GM19463 (cell line): ENCODE results near the gene CYTH1.

Experiments used
- ATAC-seq: cut with Tn5 transposase; IDR thresholded peaks from one replicate; pipeline ENCODE4 v1.9.1; 2021; ENCODE audit warnings: mild to moderate bottlenecking, moderate library complexity; ENCODE audit not compliant: unreplicated experiment

CYTH1 gene

DNA sequence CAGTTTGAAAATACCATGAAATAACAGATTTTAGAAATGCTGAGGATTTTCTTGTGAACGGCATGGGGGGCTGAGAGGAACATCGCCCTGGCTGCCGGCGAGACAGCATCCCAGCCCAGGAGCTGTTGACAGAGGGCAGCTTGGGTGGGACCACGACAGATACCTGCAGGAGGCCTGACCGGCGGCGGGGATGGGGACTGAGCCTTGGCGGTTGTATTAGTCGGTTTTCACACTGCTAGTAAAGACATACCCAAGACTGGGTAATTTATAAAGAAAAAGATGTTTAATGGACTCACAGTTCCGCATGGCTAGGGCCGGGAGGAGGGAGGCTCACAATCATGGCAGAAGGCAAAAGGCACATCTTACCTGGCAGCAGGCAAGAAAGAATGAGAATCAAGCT lies 122.5 kb downstream of the CYTH1 start:
- no peak for ATAC-seq

DNA sequence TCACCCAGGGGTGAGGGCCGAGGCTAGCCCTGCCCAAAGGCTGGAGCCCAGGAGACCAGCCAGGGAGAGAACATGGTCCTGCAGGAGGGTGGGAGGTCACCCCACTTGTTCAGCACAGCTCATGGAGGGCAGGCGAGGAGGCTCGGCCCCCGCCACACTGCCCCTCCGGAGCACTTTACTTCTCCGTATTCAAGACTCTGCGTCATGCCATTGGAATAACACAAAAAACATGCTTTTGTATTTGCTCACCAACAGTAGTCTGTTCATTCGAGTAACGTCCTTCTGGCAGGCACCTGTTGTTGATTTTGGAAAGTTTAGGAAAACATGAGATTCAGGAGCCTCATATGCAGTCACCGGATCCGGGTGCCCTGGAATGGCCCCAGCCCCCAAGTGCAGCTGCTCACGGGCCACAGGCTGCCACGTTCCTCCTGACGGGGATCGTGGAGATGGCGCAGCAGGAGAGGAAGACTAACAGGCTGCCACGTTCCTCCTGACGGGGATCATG lies 123.7 kb downstream of the CYTH1 start:
- no peak for ATAC-seq

DNA sequence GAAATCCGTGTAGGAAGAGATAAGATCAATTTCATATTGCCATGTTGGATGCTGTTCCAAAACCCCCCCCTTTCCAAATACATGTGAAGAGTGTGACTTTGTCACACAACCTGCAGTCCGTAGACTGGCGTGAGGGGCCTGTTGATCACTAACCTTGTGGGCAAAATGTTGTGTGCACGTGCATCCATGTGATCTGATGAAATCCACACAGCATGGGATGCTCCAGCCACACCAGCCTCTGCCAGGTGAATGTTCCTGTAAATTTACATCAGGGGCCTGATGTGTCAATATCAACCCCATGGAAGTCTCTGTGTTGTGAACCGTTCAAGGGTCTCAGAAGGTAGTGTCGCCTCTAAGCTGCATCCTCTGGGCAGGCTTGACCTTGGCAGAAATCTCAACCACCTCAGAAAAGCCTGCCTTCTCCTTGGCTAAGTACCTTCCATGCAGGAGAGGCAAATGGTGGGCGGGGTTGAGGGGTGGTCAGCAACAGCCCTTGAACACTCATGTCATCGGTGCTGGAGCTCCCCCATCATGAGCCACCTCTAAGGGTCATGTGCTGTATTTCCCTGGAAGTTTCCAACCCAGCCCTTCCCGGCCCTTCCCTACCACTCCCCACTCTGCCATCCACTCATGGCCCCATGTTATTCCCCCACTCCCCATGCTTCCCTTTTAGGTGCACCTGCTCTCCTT lies 126.7 kb downstream of the CYTH1 start:
- no peak for ATAC-seq

DNA sequence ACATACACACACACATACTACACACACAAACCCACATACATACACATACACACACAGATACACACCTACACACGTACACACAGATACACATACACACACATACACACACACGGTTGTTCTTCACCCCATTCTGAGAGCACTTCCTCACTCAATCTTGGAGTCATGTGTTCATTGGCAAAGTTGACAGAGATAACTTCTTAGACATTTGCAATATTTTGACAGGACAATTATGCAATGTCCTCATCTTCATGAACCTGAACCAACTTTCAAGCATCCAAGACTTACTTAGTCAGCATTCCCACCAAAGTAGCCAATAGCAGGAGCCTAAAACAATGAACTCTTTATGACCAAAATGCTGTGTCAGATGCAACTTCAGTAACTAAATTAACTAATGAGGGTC lies 127.7 kb downstream of the CYTH1 start:
- ATAC-seq: no peak

DNA sequence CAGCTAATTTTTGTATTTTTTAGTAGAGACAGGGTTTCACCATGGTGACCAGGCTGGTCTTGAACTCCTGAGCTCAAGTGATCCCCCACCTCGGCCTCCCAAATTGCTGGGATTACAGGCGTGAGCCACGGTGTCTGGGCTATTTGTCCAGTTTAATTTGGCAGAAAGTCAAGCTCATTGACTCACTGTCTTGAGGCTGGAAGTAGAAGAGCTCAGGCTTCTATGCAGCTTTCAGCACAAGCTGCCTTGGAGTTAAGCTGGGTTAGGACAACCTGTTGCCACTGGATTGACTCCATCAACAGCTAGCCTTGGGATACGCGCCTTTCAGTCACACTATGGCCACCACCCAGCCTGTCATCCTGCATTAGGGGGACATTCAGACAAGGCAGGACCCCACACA lies 128.7 kb downstream of the CYTH1 start:
- no peak for ATAC-seq

DNA sequence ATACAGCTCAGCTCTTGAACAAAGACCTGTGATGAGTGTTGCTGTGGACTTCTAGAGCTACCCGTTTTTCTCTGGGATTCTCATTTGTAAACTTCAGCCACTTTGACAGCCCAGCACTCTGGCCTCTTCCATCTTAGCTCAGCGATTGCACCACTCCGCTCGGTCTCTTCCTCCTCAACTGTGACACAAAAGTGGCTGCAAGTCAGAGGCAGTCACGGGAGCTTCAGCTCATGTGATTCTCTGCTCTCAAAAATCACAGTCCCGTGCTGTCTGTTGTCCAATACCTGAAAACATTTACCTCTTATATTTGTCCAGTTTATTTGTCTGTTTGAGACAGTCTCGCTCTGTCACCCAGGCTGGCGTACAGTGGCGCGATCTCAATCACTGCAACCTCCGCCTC lies 129.2 kb downstream of the CYTH1 start:
- no peak for ATAC-seq

DNA sequence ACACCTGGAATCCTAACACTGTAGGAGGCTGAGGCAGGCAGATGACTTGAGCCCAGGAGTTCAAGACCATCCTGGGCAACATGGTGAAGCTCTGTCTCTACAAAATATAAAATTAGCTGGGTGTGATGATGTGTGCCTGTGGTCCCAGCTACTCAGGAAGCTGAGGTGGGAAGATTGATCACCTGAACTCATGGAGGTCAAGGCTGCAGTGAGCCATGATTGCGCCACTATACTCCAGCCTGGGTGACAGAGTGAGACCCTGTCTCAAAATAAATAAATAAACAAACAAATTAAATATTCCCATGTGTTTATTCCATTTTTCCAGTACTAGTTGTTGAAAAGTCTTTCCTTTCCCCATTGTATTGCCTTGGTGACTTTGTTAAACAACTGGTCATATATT lies 130.0 kb downstream of the CYTH1 start:
- no peak for ATAC-seq

DNA sequence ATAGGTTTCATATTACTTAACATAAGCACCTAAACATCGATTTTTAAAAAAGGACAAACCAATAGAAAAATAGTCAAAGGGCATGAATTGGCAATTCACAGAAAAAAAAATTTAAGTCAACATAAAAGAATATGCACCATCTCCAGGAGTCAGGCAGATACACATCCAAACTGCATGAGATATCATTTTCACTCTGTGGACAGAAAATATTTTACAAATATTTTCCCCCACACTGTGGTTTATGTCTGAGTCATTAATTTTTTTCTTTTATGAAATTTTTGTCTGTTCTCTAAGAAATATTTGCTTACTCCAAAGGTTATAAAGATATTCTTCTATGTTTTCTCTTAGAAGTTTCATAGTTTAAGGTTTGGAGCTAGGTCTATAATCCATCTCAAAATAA lies 130.5 kb downstream of the CYTH1 start:
- ATAC-seq: no peak

DNA sequence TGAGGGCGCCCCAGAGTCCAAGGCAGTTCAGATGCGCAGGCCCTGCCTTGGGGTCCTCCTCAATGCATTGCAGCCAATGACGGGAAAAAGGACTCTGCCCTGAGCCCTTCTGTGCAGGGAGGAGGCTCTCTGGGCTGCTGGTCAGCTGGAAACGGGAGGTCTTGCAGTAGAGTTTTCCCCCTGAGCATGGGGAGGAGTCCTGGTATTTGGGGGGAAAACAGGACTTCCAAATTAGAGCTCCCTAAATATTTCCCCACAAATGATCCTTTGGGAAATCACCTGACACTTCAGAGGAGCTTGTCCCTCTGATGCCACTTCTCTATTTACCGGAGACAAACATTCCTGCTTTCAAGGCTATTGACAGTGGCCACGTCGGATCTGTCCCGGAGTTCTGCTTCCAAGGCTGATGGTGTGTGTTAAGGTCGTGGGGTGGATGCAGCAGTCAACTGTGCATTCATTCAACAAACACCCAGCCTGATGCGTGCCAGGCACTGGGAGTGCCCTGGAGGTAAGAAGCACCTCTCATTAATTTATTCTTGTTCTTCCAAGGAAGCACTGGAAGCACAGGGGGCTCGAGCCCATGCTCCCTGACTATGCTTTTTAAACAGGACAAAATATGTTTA lies 131.9 kb downstream of the CYTH1 start:
- no peak for ATAC-seq

DNA sequence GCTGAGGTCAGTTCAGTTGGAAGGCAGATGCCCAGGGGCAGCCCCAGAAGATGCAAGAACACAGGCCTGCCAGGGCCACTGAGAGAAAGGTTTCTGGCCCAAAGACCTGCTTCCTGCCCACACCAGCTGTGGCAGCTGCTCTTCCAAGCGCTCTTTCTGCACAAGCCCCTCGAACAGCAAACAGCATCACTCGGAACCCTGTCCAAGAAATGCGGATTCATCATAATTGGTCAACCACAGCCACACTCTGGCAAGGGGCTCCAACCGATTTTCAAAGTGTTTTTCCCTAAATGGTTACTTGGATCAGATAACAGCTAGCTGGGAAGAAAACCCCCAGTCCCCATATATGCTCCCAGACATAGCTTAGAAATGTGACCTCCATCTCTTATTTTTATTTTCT lies 133.8 kb downstream of the CYTH1 start:
- ATAC-seq: no peak

DNA sequence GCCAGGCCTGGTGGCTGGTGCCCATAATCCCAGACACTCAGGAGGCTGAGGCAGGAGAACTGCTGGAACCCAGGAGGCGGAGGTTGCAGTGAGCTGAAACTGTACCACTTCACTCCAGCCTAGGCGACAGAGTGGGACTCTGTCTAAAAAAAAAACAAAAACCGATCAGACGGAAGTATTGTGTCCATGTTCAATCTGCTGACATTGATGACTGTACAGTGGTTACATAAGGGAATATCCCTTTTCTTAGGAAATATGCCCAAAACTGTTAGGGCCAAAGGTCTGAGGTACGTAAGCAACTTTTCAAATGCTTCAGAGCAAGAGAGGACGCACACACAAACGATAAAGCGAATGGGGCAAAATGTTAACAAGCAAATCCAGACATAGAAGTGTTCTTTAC lies 135.0 kb downstream of the CYTH1 start:
- no peak for ATAC-seq

DNA sequence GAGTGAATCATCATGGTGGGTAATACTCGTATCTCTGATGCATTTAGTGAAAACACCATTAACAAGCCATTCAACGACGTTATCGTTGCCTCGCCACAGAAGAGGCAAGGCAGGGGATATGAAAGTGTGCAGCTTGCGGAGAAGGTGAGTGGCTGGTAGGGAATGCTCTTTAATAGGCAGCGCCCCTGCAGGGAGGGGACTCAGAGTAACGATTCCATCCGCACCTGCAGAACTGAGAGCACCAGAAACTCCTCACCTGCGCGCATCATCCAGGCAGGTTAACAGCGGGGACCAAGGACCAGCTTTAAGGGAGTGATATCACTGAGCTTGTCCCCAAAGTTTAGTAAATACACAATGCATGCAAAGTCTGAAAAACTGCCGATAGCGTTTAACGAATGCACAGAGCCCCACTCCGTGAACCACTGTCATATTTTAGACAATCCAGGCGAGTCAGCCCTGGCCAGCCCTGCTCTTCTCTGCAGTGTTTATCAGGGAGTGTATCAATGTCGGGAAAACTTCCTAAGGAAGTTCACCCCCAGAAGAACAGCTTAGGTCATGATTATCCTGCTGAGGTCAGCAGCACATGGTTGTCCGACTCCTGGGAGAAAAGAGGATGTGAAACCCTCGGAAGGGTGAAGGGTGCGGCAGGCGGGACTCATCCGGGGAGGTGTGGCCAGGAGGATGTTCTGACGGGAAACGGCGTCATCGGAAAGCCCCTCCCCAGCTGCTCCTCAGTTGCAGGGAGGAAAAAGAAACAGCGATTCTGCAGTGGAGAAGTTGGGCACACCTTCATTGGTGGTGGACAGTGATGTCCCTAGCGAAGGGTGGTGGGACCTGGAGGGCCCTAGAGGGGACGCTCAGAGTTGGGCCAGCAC lies 136.4 kb downstream of the CYTH1 start:
- ATAC-seq: no peak

DNA sequence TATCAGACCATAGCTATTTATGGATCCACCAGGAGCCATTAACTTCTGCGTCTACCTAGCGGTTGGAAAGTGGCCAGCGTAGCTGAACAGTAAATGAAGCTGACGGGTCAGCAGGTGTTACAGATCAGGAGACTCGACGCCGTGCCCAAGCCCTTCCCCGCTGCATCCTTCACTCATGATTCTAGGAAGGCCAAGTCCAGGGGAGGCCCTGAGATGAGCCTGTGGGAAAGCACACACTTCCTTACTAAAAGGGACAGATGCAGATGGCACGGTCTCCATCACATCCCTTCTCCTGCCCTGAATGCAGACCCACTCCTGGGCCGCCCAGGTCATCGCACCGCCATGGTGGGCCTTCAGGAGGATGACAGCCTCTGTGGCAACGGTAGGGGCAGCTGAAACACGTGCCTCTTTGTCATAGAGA lies 137.1 kb downstream of the CYTH1 start:
- no peak for ATAC-seq

DNA sequence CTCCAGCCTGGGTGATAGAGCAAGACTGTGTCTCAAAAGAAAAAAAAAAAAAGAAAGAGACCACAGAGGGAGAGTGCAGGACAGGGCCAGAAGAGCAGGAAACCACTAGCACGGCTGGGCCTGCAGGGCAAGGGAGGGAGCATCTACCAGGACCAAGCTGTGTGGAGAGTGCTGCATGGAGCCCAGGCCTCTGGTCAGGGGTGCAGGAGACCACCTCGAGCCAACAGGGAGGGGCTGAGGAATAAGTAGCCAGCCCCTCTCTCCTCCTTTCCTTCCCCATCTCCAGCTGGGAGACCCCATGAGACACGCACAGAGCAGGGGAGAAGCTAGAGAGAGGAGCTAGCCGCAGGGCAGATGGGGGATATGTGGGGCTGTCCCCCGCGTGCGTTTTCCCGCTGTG lies 137.8 kb downstream of the CYTH1 start:
- no peak for ATAC-seq

DNA sequence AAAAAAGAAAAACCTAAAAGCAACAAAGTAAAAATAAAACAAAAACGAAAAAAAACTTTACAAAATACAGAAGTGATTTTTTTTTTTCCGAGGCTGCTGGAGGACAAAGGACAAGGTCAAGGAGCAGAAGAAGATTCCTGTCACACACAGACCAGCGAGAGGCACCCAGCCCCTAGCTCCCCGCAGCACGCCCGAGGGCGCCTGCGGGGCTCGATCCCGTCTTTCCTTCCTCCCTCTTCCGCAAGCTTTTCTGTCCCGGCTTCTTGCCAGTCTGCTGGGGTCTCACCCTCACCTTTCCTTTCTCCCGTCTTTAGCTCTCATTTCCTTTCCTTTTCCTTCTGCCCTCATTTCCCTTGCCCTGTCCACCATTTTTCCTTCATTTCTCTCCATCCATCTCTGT lies 138.7 kb downstream of the CYTH1 start:
- ATAC-seq: no peak

DNA sequence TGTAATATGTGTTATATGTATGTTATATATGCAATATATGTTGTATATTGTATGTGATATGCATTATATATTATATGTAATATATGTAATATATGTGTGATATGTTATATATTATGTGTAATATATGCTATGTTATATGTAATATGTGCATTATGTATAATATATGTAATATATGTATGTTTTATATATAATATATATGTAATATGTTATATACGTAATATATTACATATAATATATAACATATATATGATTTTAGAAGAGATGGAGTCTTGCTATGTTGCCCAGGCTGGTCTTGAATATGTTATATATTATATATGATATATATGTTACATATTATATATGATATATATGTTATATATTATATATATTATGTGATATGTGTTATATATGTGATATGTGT lies 139.4 kb downstream of the CYTH1 start:
- no peak for ATAC-seq

DNA sequence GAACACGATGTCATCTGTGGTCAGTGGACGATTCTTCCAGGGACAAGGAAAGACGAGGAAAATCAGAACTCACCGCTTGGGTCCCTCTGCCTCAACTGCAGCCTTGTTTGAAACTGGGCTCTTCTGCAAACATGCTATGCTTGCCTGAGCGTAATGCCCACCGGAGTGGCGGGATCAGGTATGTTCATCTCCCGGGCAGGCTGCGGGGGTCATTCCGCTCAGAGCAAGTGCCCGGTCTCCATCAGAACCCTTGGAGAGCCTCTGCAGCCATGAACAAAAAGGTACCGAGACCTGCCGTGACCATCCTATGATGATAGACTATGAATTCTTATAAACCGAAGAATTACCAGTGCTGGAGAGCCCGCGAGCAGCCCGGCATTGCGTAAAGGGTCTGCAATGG lies 140.4 kb downstream of the CYTH1 start:
- no peak for ATAC-seq

DNA sequence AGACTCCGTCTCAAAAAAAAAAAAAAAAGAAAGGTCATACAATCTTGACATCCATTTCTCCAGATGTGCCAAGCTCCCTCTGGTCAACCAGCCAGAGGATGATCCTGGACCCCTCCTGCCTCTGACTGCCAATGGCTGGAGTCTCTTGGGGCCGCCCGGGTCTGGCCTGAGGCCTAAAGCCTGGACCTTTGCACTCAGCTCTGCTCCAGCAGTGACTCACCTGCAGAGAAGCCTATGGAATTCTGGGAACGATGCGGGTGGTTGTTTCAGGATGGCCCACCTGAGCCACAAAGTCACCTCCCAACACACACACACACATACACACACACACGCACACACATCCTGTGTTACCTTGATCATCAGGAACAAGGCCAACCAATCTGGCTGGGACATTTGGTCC lies 140.8 kb downstream of the CYTH1 start:
- ATAC-seq: no peak

DNA sequence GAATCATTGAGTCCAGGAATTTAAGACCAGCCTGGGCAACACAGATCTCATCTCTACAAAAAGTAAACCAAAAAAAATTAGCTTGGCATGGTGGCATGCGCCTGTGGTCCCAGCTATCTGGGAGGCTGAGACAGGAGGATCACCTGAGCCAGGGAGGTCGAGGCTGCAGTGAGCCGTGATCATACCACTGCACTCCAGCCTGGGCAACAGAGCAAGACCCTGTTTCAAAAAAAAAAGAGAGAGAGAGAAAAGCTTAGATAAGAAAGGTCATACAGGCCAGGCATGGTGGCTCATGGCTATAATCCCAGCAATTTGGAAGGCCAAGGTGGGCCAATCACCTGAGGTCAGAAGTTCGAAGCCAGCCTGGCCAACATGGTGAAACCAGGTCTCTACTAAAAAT lies 141.4 kb downstream of the CYTH1 start:
- ATAC-seq: no peak

DNA sequence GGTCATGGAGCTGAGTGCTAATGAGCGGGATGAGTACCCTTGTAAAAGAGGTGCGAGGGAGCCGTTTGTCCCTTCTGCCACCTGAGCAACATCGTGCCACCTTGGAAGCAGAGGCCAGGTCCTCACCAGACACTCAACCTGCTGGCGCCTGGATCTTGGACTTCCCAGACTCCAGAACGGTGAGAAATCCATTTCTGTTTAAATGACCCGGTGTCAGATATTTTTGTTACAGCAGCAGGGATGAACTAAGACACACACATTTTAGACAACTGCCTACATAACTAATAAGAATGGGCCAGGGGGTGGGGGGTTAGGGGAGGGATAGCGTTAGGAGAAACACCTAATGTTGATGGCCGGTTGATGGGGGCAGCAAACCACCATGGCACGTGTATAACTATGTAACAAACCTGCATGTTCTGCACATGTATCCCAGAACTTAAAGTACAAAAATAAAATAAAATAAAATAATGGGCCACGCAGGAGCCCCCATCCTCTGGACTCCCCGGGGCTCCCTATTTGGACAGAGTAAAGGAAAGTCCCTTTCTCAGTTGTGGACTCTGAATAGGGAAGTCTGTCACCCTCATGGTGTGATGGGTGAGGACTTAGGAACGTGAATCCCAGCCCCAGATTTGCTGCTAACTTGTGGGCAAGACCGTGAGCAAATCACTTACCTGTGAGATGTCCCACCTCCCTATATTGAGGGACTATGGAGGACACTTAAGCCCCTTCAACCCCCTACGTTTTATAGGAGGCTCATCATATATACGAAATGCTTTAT lies 144.2 kb downstream of the CYTH1 start:
- ATAC-seq: no peak

DNA sequence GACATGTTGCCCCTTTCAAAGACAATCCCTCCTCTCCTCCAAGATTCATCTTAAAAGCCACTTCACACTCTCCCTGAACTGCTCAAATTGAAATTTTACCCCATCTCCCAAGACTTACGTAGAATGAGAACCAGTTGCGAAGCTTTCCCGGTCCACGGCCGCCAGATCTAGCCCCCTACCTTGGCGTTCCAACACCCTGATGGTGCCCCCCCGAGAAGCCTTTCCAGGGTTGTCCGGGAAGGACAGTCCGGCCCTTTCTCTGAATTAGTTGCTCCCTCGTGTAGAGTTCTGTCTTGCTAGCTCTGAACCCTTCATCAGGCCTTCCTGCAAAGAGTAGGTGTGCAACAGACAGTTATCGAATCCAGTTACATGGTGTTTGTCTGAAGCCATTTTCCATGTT lies 144.9 kb downstream of the CYTH1 start:
- ATAC-seq: no peak
